Left lung (tissue), 10 donors: ENCODE measurements around the gene ASXL1. TPM values are rescaled to one million over a fixed set of nuclear protein-coding genes. Genes with fewer than 3 reads are reported as not detected.
A peak's percentile ranks its signal among the peaks of the same experiment; 100 is the strongest.

Experiments used
- ATAC-seq: fragments of 200-7000 bp; cut with Tn5 transposase; one replicate; pipeline ENCODE4 v1.9.1; 2020; ENCODE audit warnings: moderate library complexity
- DNase-seq, 4 donors: peaks; one replicate each; pipeline ENCODE4 v3.0.0-alpha.2; 2013 to 2020
- H3K27ac ChIP-seq, 2 donors: fragments of 200-600 bp; sonication (generic) in 1 of 2; one replicate each; pipeline versions ENCODE4 v1.5.0 to v1.8.0; 2020 to 2021
- H3K27me3 ChIP-seq, 2 donors: fragments of 200-600 bp; sonication (generic) in 1 of 2; one replicate each; pipeline versions ENCODE4 v1.5.0 to v1.8.0; 2020 to 2021
- H3K36me3 ChIP-seq, 2 donors: fragments of 200-600 bp; sonication (generic) in 1 of 2; one replicate each; pipeline versions ENCODE4 v1.5.0 to v1.8.0; 2020 to 2021
- H3K4me1 ChIP-seq, 2 donors: fragments of 200-600 bp; one replicate each; pipeline ENCODE4 v1.8.0; 2021
- H3K4me3 ChIP-seq, 2 donors: fragments of 200-600 bp; sonication (generic) in 1 of 2; one replicate each; pipeline versions ENCODE4 v1.5.0 to v1.8.0; 2020 to 2021; ENCODE audit warnings: mild to moderate bottlenecking in 1 of 2
- H3K9me3 ChIP-seq, 2 donors: fragments of 200-600 bp; sonication (generic) in 1 of 2; one replicate each; pipeline versions ENCODE4 v1.5.0 to v1.8.0; 2020 to 2021
- intact Hi-C, 2 donors: fragments of 100-400 bp; cut with DNase I; formaldehyde crosslinking; loops; one replicate each; pipeline versions ENCODE4 v1.11.2 to v1.14.2; 2022
- polyA plus RNA-seq, 6 donors: library from polyadenylated mRNA; unstranded; fragments of 120-200 nt; gene quantifications; one replicate each; pipeline ENCODE4 v1.2.1, GENCODE V29; 2013; ENCODE audit not compliant: insufficient read length in 6 of 6
- total RNA-seq, 2 donors: library from RNA; stranded (reverse); fragmentation: NEBNext Ultra II Directional; extraction: Animal tissue kit (Norgen Biotek cat#: 25700); gene quantifications; one replicate each; pipeline ENCODE4 v1.2.1, GENCODE V29; 2021
- TF ChIP-seq, protein P1 (sequence below), 2 donors: fragments of 200-600 bp; sonication (generic) in 1 of 2; IDR thresholded peaks; one replicate each; pipeline versions ENCODE4 v1.5.0 to v1.8.0; 2021; ENCODE audit warnings: antibody characterized with exemption in 2 of 2
- donor health status: DM: no; HTN: yes; CAD: no.
- donor health status: DM: no; HTN: no; CAD: no.

The ASXL1 gene
- total and polyA plus RNA-seq, 8 donors = 51.1 to 90.0 (median 81.1) TPM

DNA sequence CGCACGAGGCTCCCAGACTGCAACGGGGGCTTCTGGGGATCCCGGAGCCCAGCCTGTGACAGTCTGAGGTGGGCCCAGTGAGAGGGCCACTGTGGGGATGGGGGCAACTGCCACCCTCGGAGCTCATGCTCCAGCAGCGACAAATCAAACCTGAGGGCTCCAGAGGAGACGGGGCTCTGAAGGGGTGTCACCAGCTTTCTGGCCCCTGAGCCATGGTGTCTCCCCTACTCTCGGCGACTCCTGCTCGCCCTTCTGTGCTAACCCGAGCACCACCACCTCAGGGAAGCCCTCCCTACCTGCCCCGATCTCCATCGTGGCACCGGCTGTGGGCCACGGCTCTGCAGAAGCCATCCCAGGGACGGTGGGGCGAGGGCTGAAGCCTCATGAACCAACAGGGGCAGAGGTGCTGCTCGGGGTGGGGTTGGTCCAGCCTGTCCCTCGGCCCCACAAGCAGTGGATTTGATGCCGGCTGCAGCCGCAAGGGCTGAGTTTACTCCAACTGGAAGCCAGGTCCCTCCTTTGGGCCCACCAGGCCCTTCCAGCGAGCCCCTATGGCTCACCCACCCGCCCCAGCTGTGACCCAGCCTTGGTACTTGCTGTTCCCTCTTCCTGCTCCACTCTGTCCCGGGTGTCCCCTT lies 102.7 kb downstream of the ASXL1 start:
- intact Hi-C loops = no loop called here

GRCh38 chr20:32461836-32462600 lies 103.9 kb downstream of the ASXL1 start:
- Histone ChIP-seq H3K9me3 (no peaks in the 10 kb centered on the region), H3K4me3 (no peak overlapping the region), H3K27ac (no peak overlapping the region), H3K27me3 (no peaks in the 10 kb centered on the region), H3K36me3 (no peaks in the 10 kb centered on the region), H3K4me1 (peaks cover 5 to 57% of the 10 kb centered on the region in 2 donors)
- TF ChIP-seq, protein P1, sequence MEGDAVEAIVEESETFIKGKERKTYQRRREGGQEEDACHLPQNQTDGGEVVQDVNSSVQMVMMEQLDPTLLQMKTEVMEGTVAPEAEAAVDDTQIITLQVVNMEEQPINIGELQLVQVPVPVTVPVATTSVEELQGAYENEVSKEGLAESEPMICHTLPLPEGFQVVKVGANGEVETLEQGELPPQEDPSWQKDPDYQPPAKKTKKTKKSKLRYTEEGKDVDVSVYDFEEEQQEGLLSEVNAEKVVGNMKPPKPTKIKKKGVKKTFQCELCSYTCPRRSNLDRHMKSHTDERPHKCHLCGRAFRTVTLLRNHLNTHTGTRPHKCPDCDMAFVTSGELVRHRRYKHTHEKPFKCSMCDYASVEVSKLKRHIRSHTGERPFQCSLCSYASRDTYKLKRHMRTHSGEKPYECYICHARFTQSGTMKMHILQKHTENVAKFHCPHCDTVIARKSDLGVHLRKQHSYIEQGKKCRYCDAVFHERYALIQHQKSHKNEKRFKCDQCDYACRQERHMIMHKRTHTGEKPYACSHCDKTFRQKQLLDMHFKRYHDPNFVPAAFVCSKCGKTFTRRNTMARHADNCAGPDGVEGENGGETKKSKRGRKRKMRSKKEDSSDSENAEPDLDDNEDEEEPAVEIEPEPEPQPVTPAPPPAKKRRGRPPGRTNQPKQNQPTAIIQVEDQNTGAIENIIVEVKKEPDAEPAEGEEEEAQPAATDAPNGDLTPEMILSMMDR (IDR thresholded peaks at IDR 0.05) = no peak
- intact Hi-C loops = no loop called here
- DNase-seq (no peak), ATAC-seq (no peak)

More for the DNA sequence above, 102.7 kb downstream of the ASXL1 start:
- H3K27me3 ChIP-seq = no peaks in the 10 kb centered on the region
- TF ChIP-seq, protein P1 (IDR thresholded peaks at IDR 0.05) = no peak
- no peak overlapping the region for H3K4me3 ChIP-seq
- H3K9me3 ChIP-seq = no peaks in the 10 kb centered on the region
- no peak for ATAC-seq
- peaks cover 0 to 6% of the 10 kb centered on the region in 2 donors for H3K36me3 ChIP-seq
- H3K4me1 ChIP-seq = peaks cover 5 to 51% of the 10 kb centered on the region in 2 donors
- DNase-seq = no peak
- H3K27ac ChIP-seq = no peak overlapping the region

DNA sequence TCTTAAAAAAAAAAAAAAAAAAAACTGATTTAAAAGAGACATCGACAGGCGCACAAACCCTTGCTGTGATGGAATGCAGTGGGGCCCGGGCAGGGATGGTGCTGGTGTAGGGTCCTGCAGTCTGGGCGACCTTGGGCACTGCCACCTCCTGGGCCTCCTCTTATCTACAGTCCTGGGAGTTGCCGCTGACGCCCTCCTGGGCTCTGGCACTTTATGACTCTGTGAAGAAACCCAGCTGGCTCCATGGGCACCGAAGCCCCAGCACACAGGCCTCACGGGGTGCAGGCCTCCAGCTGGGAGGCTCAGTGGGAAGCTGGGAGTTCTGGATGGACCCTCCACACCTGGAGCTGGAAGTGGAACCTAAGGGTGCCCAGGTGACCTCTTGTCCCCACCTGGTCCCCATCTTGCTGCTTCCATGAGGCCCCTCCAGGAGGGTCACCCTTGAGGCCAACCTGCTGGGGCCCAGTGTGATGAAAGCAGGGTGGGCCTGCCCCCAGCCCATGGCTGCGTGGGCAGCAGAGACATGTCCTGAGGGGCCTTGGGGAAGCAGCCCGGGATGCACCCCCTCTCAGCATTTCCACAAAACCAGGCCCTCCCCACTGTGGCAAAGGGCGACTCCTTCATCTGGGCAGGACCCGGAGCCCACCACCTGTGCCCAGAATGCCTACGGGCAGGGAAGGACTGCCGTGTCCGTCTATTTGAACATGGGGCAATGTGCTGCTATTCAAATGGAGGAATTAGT lies 104.9 kb downstream of the ASXL1 start:
- Histone ChIP-seq H3K27me3 (no peaks in the 10 kb centered on the region), H3K36me3 (no peaks in the 10 kb centered on the region), H3K27ac (peak overlapping the region in 1 of 2 donors; percentile 30), H3K9me3 (no peaks in the 10 kb centered on the region), H3K4me3 (no peak overlapping the region), H3K4me1 (peaks cover 0 to 57% of the 10 kb centered on the region in 2 donors)
- intact Hi-C loops = no loop called here
- DNase-seq (peak in 1 of 4 donors; percentile 51), ATAC-seq (no peak)
- TF ChIP-seq, protein P1 (IDR thresholded peaks at IDR 0.05) = no peak

GRCh38 chr20:32463642-32464400 lies 105.7 kb downstream of the ASXL1 start:
- peak in 1 of 4 donors; percentile 31 for DNase-seq
- H3K27ac ChIP-seq = peak overlapping the region in 1 of 2 donors; percentile 43
- no peak for ATAC-seq

More at GRCh38 chr20:32463642-32464400, 105.7 kb downstream of the ASXL1 start:
- no peak overlapping the region for H3K4me3 ChIP-seq
- TF ChIP-seq, protein P1 (IDR thresholded peaks at IDR 0.05) = no peak
- intact Hi-C loops = no loop called here
- H3K4me1 ChIP-seq = peaks cover 0 to 57% of the 10 kb centered on the region in 2 donors
- H3K9me3 ChIP-seq = no peaks in the 10 kb centered on the region
- no peaks in the 10 kb centered on the region for H3K27me3 ChIP-seq
- no peaks in the 10 kb centered on the region for H3K36me3 ChIP-seq
